Right kidney (tissue), 1 donor: Measurements from ENCODE around the gene NANP.
"Not testable (repeated sequence)": the region's sequence is repeated elsewhere in the genome, so short reads cannot be mapped to it uniquely, and the experiment has no call there.

Experiments
- DNase-seq: peaks from one replicate; pipeline ENCODE4 v3.0.0-alpha.2; 2016

The NANP gene

DNA sequence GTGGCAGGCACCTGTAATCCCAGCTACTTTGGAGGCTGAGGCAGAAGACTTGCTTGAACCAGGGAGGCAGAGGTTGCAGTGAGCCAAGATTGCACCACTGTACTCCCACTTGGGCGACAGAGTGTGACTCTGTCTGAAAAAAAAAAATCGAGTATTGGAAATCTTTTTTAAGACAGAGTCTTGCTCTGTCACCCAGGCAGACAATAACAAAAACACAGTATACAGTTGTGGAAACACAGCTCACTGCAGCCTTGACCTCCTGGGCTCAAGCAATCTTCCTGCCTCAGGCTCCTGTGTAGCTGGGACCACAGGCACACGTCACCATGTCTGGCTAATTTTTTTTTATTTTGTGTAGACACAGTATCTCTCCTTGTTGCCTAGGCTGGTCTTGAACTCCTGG, 15.0 kb downstream of the NANP start:
- no peak for DNase-seq

DNA sequence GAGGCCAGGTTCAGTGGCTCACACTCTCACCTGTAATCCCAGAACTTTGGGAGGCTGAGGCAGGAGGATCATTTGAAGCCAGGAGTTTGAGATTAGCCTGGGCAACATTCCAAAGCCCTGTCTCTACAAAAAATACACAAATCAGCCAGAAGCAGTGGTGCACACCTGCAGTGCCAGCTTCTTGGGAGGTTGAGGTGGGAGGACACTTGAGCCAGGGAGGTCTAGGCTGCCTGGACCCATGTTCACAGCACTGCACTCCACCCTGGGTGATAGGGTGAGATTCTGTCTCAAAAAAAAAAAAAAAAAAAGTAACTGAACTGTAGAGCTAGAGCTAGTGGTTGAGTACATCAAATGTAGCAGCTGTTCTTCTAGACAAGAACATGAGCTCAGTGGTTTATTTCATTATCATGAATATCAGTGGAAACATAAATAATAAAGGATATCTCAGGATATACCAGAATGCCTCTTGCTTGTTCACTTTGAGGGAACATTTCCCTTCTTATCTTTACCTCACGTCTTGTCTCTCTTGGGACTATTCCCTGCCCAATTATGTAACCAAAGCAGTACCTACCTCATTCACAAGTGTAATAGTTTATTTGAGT, 17.6 kb downstream of the NANP start:
- no peak for DNase-seq

DNA sequence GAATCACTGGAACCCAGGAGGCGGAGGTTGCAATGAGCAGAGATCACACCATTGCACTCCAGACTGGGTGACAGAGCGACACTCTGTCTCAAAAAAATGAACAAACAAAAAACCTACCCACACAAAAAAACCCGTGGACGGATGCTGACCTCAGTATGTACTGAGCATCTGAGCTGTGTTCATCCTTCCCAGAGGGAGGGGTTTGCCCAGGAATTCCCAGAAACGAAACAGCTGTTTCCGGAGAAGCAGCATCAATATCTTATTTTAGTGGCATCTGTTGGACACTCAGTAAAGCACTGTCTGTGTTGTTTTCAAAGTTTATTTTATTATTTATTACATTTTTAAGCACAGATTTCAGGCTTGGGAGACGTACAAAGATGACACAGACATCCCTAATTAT, 18.7 kb downstream of the NANP start:
- DNase-seq: no peak

DNA sequence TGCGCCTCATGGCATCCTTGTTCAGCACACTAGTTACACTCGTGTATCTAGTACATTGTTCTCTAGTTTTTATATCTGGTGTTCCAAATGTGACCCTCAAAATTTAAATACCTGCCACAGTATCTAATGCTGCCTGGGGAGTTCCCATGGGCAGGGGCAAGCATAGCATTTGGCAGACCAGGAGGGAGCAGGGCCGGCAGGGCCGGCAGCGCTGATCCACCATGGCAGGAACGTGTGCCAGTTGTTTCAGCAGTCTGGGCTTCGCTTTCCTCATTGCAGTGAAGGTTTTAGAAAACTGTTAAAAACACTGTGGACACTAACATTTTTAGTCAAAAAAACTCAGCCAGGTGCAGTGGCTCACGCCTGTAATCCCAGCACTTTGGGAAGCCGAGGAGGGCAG, 19.2 kb downstream of the NANP start:
- DNase-seq: no peak

DNA sequence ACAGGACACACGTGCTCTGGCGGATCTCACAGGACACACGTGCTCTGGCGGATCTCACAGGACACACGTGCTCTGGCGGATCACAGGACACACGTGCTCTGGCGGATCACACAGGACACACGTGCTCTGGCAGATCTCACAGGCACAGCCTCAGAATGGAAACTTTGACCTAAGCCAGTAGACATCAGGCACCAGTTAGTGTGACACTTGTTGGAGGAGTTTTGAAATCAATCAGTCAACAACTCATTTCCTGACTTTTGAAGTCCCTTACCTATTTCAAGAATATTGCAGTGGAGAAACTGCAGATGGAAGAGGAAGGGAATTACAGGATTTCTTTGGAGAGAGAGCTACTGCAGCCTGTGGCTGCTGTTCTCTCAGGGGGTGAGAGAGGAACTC, 20.9 kb downstream of the NANP start:
- not testable (repeated sequence) for DNase-seq

DNA sequence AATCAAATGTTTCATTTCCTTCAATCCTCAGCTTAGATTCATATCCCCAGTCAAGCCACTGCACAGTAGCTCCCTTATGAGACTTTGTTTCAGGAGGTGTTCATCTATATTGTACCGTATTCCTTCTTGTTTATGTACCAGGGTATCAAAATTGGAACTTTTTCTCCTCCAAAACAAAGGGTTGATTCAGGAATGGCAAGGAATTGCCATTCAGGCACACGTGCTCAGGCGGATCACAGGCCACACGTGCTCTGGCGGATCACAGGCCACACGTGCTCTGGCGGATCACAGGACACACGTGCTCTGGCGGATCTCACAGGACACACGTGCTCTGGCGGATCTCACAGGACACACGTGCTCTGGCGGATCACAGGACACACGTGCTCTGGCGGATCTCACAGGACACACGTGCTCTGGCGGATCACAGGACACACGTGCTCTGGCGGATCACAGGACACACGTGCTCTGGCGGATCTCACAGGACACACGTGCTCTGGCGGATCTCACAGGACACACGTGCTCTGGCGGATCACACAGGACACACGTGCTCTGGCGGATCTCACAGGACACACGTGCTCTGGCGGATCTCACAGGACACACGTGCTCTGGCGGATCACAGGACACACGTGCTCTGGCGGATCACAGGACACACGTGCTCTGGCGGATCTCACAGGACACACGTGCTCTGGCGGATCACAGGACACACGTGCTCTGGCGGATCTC, 21.5 kb downstream of the NANP start:
- not testable (repeated sequence) for DNase-seq

DNA sequence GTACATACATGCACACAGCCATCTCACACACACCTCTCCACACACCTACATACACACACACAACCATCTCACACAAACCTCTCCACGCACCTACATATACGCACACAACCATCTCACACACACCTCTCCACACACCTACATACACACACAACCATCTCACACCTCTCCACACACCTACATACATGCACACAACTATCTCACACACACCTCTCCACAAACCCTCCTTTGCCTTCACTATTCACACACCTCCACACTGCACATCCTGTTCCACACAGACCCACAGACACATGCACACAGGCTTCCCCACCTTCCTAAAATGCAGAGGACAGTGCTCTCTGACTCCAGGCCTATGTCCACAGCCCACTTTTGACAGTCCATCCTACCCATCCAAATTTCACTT, 22.2 kb downstream of the NANP start:
- DNase-seq: no peak

DNA sequence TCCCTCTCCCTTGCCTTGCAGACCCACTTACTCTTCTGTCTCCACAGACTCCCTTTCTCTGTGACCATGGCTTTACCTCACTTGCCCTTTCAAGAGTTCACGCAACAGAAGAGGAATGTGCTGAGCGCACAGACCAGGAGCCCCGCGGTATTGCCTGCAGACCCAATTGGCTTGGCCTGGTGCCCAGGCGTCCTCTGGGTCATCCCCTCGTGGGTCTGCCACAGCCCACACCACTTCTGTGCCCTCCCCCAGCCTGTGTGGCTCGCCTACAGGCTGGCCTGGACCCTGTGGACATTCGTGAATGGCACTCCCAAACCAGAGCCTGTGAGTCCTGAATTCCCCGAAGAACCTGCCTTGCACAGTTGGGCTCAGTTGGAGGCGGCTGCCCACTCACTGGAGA, 23.2 kb downstream of the NANP start:
- no peak for DNase-seq

DNA sequence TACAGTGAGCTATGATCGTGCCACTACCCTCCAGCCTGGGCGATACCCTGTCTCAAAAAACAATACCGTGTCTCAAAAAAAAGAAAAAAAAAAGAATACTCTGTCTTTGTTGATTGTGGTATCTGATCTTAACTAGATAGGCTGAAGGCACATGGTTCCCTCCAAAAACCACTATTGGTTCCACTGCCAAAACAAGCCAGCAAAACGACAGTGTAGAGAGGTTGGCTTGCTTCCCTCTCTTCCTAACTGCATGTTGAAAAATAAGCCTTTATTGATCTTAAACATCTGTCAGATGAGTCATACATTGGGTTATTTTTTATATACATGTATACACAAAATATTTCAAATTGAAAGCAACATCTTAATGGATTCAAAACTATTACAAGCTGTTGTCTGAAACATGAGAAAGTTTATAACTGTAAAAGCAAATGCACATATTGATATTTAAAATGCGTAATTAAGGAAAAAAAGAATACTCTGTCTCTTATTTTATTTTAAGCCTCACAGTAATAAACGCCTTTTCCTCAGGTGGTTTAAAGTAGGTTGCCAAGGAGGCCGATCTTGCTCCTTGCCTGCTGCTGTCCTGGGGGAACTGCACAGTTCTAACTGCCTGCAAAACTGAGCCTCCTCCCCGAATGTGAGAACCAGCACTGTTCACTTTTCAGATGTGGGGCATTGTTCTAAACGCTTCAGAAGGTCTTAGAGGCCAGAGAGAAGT, 31.5 kb downstream of the NANP start:
- no peak for DNase-seq

DNA sequence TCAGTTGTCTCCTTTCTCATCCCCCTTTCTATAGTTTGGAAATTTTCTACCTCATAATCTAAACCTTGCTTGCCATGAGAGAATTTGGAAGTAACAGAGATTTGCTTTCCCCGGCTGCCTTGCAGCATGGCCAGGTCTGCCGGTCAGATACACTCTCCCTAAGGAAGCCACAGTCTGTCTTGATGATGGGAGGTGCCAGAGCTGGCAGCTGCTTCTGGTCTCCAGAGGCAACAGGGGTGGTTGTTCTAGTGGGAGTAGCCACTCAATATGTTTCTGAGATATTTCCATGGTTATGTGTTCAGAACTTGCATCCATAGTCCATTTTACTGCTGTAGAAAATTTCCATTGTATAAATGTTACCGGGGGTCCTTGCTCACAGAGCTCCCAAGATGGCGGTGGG, 33.0 kb downstream of the NANP start:
- not testable (repeated sequence) for DNase-seq

DNA sequence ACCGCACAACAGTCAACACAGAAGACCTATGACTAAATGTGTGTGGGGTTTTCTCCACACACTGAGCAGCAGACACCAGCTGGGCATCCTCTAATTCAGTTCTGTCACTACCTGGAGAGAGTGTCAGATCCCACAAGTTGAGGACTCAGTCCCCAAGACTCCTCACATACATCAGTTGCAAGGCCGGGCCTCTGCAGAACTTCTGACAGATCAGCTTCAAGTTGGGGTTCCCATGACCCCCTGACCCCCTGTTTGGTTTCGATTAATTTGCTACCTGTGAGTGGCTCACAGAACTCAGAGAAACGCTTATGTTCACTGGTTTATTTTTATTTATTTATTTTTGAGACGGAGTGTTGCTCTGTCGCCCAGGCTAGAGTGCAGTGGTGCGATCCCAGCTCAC, 35.3 kb downstream of the NANP start:
- no peak for DNase-seq

DNA sequence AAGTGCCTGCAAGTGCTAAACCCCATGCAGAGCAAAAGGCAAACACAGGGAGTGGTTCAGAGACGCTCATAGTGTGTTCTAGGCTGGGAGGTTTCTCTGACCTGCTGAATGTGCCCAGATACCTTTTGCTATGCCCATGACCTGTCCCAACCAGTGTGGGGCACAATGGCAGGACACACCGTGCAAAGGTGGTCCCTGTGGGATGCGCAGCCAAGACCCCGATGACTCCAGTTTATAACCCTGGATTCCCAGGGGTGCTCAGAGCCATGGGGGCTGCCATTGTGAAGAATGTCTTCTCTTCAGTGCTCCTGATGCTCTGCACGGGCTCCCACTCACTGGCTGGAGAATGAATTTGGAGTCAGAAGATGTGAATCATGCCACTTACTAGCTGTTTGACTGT, 36.3 kb downstream of the NANP start:
- DNase-seq: no peak

DNA sequence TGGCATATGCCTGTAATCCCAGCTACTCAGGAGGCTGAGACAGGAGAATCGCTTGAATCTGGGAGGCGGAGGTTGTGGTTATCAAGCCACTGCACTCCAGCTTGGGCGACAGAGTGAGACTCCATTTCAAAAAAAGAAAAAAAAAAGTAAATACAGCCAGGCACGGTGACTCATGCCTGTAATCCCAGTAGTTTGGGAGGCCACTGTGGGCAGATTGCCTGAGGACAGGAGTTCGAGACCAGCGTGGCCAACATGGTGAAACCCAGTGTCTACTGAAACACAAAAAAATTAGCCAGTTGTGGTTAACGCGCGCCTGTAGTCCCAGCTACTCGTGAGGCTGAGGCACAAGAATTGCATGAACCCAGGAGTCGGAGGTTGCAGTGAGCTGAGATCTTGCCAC, 36.9 kb downstream of the NANP start:
- DNase-seq: no peak

DNA sequence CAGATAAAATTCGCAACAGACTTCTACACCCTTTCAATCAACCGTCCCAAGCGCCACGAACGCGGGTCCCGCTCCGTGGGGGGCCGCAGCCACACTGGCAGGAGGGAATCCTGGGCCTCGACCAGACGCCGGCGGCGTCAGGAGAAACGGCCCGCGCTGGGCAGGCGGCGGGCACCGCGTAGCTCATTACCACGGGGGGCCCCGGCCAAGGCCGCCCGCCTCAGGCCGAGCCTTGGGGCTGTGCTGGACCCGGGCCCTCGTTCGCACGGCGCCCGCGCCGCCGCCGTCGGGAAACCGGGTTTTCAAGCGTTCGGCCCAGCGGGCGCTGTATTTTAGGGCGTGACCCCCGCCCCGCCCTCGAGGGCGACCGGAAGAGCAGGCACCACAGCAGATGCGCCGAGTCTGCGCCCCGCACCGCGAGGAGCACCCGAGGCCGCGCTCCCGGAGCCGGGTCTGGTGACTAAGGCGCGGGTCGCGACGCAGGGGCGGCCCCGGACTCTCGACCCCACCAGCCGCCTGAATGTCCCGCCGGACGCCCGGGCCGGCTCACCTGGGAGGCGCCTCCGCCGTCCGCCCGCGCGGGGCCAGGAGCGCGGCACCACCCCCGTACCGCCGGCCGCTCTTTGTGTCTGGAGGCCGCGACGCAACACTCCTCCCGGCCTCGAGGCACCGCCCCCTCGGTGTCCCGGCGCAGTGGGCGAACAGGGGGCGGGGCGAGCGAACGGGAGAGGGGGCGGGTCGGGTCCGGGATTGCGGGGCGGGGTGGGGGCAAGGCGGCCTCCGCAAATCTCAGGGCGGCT, 38.7 kb downstream of the NANP start, which contains the start of gene NINL:
TSS of gene NINL (minus strand) at position 627 of the 800 bp plus-strand sequence. CDS start 58,944 bp downstream, outside the sequence.
- peak; percentile 95 for DNase-seq

DNA sequence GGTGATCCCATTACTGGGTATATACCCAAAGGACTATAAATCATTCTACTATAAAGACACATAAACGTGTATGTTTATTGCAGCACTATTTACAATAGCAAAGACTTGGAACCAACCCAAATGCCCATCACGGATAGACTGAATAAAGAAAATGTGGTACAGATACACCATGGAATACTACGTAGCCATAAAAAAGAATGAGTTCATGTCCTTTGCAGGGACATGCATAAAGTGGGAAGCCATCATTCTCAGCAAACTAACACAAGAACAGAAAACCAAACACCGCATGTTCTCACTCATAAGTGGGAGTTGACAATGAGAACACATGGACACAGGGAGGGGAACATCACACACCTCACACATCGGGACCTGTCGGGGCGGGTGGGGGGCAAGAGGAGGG, 40.2 kb downstream of the NANP start:
- DNase-seq: not testable (repeated sequence)

DNA sequence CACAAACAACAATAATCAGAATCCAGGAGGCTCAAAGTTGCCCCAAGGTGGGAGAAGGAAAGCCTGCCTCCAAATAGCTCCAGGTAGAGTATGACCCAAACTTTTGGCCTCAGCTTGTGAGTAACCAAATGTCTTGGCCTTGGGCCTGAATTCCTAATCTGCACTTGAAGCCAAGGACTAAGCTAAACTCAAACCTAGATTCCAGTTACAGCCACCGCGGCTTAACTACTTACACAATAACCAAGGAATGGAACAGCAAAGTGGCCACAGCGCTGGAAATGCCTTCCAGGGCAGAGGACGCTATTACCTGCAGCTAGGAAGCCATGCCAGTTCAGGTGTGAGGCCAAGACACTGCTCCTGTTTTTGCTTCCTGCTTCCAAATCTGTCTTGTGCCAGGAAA, 43.1 kb downstream of the NANP start:
- DNase-seq: no peak

DNA sequence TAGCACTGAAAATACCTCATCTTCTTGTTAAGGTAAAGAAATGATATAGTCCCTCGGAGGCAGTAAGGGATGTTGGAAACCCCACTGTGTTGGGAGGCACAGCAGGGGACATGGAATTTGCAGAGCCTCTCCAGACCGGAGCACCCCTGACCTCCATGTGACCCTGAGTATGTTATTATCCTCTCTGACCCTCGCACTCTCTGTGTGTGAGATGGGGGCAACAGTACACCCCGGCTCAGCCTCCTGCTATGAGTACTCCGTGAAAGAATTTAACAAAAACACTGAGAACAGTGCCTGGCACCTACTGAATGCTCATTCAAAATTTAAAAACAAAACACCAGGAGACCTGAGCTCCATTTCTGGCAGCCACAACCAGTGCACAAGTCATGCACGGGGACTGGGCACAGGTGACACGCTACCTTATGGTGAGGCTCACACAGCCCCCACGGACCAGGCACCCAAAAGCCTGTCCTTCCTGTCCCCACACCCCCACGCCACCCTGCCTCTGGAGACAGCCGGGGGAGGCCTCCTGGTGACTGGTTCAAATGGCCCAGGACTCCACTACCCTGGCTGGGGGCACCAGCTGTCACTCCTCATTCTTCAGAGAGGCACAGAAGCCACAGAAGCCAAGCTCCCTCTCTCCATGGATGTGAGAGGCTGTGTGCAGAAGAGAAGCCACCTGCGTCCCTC, 44.6 kb downstream of the NANP start:
- DNase-seq: no peak

DNA sequence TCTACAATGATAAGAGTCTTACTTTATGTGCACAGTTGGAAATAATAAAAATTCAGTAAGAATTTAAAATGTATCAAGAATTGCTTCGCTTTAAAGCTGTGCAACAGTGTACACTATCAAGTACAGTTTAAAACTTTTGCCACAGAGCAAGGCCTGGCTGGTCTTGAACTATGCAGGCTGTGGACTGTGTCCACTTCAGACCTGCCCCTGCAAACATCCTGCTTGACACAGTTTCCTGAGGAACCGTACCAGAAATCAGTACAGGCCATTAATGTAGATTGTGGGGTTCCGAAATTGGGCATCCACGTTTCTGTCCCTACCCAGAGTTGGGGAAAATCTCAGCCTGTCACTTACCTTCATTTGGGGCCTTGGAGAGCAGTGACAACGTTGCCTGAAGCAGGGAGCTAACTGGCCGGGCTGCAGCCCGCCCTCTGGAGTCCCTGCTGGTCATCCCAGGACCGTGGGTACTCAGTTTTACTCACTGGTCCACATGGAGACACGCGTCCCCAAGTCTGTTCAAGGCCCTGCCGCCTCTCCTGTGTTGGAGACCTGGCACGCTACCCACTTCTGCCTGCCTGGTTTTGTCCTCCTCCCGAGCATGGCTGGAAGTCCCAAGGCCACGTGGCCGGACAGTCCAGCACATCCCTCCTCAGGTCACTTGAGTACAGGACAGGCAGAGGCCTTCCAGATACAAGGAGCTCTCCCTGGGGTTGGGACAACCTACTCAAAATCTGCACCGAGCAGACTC, 46.9 kb downstream of the NANP start:
- no peak for DNase-seq

DNA sequence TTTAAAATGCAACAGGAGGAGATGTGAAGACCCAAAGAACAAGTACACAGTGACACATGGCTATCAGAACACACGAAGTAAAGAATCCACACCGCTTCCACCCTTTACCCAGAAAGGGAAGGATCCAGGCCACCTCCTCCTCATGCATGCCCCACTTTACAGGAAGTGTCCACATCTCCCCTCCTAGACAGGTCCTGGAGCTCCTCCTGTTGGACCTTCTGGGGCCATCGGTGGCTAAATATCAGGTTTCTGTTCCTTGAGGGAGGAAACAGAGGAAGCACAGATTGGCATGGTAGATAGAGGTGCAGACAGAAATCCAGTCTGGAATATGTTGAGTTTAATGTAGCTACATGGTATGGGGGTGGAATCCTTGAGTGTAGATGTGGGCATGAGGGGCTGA, 49.4 kb downstream of the NANP start:
- DNase-seq: no peak

DNA sequence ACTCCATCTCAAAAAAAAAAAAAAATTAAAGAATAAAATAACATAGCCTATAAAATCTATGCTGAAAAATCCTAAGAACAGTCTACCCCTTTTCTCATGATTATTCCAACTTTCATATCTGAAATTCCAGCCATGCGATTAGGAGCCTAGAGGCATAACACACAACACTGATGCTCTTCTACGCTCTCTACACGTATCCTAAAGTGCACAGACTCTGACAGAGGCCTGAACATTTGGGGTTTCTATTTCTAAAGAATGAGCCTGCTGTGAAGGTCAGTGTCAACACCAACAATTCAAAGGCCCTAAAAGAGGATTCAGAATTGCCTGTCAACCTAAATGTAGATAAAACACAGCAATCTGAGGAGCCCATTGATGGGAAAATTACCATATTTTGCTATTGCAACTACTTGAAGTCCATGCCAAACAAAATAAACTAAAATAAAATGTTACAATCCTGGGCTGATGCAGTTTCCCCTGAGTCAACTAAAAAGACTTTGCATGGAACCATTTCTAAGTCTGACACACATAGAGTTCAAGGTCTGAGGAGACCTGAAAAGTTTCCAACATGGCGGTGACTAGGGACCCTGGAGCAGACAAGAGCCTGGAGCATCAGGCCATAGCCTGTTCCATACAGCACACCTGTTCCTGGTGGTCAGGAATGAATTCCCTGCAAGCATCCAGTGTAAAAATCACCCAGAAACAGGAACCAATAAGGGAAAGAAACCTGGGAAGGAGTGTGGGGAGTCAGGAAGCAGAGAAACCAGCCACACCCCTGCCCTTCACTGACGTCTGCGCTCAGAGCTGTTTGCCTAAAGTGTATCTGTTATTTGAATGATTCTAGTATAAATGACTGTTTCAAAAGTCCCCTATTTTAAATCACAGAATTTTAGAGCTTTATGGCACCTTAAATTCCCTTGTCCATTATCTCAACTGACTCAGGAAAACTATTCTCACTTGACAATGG, 50.2 kb downstream of the NANP start:
- no peak for DNase-seq
